LHCN-M2 (cell line): ENCODE data around the gene ALKBH4. TPM values are rescaled to one million over a fixed set of nuclear protein-coding genes. Genes with fewer than 3 reads are reported as not detected.
"Not testable (repeated sequence)": the region's sequence is repeated elsewhere in the genome, so short reads cannot be mapped to it uniquely, and the experiment has no call there.

Experiments
- DNase-seq: peaks from one replicate; pipeline ENCODE4 v3.0.0-alpha.2; 2012; ENCODE audit warnings: low read depth
- polyA plus RNA-seq: library from polyadenylated mRNA; unstranded; fragments of >200 nt; gene quantifications from one replicate; pipeline ENCODE4 v1.2.1, GENCODE V29; 2012; ENCODE audit warnings: missing spikeins
- total RNA-seq: library from RNA; depleted of rRNA; stranded (reverse); fragments of >200 nt; gene quantifications from 2 replicates; pipeline ENCODE4 v1.2.3, GENCODE V29; 2014; rRNA removed

The ALKBH4 gene, protein sequence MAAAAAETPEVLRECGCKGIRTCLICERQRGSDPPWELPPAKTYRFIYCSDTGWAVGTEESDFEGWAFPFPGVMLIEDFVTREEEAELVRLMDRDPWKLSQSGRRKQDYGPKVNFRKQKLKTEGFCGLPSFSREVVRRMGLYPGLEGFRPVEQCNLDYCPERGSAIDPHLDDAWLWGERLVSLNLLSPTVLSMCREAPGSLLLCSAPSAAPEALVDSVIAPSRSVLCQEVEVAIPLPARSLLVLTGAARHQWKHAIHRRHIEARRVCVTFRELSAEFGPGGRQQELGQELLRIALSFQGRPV
- total RNA-seq = 20.4 and 25.5 TPM in 2 replicates
- polyA plus RNA-seq = 10.6 TPM

DNA sequence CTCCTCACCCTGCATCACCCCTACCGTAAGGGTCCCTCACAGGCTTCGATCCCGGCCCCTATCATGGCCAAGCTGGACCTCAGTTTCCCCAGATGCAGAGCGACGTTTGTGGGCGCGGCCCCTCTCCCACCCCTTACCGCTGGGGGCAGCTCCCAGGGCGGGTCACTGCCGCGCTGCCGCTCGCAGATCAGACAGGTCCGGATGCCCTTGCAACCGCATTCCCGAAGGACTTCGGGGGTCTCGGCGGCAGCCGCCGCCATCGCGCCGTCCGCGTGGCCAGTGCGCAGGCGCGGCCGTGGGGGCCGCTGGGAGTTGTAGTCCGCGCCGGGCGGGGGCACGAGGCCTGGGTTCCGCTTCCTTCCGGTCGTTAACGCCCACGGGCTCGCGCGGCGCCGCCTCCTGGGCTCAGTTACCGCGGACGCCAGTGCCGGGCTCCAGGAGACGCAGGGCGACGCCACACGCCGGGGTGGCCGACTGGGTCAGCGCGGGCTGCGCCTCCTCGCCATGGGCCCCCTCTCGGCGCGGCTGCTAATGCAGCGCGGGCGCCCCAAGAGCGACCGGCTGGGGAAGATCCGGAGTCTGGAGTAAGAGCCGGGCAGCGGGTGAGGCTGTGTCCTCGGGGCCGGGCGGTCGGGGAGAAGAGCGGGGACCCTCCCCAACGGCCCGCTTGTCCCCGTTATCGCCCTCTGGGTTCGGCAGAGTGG is at the start of gene ALKBH4, which contains the start of gene LRWD1:
TSS of gene ALKBH4 (minus strand) at position 287 of the 704 bp plus-strand sequence. CDS start at position 260, 27 bp downstream.
TSS of gene LRWD1 (plus strand) at position 408 of the 704 bp plus-strand sequence. CDS start at position 505, 97 bp downstream.
- DNase-seq = peak; percentile 93

DNA sequence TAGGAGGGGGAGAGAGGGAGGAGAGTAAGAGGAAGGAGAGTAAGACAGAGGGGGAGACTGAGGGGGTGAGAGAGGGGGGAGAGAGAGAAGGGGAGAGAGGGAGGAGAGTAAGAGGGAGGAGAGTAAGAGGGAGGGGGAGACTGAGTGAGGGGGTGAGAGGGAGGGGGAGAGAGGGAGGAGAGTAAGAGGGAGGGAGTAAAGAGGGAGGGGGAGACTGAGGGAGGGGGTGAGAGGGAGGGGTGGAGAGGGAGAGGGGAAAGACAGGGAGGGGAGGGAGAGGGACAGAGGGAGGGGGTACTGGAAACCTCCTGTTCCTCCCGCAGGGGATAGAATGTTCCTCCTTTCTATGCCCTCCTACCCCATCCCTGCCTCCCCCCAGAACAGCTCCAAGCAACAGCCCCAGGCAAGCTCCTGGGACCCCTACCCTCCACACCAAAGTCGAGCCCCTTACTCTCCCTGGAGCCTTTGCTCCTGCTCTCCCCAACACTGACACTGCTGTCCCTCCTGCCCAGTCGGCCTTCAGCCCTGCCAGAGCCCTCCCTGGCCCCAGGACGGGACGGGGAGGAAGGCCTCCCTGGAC is 48.1 kb upstream of the ALKBH4 start:
- peak; percentile 50 for DNase-seq

DNA sequence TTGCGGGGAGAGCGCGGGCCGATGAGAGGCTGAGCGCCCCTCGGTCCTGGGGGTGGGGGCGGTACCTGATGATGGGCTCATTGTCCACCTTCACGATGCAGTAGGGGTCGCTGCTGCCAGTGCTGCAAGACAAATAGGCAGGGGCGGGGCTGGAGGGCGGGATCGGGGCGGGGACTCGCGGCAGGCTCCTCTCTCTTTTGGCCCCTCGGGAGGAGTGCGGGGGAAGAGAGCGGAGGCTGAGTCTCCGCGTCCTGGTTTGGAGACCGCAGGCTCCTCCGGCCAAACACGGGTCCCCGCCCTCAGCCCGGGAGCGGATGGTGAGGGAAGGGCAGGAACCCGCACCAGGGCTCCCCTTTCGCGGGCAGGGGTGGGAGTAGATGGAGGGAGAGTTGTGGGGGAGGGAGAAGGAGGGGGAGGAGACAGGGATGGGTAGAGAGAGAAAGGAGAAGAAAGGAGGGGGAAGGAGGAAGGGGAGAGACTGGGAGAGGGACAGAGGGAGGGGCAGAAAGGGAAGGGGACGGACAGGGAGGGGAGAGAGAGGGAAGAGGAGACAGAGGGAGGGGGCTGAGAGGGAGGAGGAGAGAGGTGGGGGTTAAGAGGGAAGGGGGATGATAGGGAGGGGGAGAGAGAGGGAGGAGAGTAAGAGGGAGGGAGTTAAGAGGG is 47.3 kb upstream of the ALKBH4 start:
- DNase-seq = not testable (repeated sequence)

DNA sequence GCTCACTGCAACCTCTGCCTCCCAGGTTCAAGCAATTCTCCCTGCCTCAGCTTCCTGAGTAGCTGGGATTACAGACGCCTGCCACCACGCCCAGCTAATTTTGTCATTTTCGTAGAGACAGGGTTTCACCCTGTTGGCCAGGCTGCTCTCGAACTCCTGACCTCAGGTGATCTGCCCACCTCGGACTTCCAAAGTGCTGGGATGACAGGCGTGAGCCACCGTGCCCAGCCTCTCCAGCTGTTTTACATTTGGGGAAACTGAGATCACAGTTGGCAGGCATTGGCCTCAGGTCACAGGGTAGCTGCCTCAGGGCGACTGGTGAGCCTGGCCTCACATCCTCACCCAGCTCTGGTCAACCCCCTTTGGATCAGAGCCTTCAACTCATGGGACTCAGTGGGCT is 45.9 kb upstream of the ALKBH4 start:
- DNase-seq = not testable (repeated sequence)

DNA sequence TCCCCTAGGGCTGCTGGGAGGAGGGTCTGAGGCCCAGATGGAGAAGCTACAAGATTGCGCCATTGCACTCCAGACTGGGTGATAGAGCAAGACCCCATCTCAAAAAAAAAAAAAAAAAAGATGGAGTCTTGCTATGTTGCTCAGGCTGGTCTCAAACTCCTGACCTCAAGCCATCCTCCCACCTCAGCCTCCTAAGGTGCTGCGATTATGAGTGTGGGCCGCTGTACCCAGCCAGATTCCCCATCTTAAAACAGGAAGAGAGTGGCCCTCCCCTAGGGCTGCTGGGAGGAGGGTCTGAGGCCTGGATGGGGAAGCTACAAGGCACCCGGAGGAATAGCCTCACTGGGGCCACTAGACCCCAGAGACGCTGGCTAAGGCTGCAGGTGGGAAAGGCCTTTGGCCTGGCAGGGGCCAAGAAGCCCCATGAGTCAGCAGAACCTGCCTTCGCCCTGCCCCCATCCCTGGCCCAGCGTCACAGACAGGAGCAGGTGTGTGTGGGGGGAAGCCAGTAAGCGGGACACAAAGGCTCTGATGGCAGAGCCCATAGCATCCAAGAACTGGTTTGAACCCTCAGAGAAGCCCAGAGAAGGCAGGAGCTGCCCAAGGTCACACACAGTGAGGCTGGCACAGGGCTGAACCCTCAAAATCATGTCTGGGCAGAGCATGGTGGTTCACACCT is 42.9 kb upstream of the ALKBH4 start:
- not testable (repeated sequence) for DNase-seq

DNA sequence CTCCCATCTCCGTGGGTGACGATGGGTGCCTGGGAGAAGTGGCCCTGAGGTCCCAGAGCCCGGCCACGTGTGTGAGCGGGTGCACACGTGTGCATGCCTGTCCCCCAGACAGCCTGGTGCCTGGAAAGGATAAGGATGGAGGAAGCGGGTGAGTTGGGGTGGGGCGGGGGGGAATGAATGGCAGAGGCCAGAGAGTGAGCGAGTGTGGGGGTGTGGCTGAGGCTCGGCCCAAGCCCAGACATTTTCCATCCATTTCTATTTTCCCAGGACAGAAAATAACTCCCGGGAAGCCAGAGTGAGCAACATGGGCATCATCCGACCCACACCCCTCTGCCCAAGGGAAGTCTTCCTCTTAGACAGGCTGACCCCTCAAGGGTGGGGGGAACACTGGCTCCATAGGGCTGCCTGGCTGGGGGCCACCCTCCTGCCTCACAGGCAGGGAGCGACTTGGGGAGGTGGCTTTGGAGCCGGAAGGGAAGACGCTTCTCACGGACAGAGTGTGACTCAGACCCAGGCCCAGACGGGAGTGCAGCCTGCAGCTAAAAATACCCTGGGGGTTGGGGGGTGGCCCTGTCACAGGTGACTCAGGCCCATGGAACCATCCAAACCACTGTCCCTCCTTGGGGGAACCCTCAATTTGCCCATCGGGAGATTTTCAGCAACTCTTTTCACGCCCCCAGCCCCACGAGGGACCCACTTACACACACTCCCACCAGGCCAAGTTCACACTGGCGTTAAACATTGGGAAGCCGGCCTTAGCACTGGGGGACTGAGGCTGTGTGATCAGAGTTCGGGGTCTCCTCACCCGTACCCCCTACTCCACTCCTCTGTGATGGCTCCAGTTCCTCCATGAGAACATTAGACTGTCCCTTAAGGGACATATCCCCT is 40.9 kb upstream of the ALKBH4 start:
- not testable (repeated sequence) for DNase-seq

DNA sequence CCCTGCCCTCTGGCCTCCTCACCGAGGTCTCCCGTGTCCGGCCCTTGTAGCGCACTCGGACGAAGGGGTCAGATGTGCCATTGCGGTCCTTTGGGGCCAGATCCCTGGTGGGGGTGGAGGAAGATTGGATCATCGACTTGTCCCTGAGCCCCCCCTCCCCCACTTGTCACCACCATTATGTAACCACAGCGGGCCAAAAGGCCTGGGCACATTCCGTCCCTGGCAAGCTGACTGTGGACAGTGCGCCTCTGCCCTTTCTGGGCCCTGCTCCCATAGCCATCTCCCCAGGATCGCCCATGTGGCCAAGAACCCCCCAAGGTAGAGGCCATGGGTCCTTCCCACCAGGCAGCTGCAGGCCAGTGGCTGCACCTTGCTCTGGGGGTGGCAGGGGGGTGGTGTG is 38.5 kb upstream of the ALKBH4 start:
- not testable (repeated sequence) for DNase-seq

DNA sequence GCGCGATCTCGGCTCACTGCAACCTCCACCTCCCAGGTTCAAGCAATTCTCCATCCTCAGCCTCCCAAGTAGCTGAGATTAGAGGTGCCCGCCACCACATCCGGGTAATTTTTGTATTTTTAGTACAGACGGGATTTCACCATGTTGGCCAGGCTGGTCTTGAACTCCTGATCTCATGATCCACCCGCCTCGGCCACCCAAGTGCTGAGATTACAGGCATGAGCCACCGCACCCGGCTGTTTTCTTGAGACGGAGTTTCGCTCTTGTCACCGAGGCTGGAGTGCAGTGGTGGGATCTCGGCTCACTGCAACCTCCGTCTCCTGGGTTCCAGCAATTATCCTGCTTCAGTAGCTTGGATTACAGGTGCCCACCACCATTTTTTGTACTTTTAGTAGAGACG is 33.7 kb upstream of the ALKBH4 start:
- DNase-seq = not testable (repeated sequence)

DNA sequence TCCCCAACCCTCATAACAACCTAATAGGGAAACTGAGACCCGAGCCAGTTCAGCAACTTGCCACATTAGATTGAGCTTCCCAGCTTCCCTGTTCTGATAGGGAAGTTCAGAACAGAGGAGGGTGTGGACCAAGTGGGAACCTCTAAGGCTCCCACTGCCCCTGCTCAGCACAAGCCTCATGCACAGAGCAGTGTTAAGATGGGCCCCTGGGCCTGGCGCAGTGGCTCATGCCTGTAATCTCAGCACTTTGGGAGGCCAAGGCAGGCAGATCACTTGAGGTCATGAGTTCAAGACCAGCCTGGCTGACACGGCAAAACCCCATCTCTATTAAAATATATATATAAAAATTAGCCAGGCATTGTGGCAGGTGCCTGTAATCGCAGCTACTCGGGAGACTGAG is 32.6 kb upstream of the ALKBH4 start:
- DNase-seq = not testable (repeated sequence)

DNA sequence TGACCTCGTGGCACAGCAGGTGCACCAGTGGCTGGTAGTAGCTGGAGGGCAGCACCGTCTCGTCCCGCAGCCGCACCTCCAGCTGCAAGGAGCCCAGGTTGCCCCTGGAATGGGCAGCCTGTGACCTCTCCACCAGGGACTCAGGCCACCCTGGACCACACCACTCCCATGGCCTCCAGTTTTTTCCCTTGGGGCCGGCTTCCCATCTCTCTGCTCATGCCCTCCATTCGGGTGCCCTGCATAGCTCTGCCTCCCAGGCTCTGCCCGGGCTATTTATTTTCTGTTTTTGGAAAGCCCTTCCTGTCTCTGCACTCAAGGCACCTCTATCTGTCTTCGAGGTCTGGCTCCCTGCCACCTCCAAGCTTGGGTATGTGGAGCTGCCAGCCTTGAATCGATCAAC is 32.2 kb upstream of the ALKBH4 start:
- not testable (repeated sequence) for DNase-seq

DNA sequence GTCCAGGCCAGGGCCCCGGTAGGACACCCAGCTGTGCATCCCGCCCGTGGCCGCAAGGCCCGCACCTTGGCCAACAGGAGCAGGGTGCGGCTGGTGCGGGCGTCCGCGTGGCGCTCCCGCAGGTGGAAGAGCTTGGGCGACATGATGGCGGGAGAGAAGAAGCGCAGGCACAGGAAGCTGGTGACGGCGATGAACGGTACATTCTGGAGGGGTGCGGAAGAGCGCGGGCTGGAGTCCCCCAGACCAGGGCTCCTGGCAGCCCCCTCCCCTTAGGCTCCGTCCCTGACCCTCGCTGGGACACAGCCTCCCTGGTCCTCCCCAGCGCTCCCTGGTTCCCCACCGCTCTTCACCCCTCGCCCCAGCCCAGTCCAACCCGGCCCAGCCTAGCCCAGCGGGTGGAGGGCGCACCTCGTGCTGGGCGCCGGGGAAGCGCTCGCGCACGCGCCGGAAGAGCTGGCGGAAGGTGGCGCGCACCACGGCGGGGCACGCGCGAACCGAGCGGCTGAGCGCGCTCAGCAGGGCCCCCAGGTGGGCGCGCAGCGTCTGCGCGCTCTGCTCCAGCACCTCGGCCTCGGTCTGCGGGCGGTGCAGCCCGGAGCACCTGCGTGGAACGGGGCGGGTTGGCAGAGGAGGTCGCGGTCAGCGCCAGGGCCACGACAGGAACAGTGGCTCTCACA is 29.9 kb upstream of the ALKBH4 start:
- not testable (repeated sequence) for DNase-seq

DNA sequence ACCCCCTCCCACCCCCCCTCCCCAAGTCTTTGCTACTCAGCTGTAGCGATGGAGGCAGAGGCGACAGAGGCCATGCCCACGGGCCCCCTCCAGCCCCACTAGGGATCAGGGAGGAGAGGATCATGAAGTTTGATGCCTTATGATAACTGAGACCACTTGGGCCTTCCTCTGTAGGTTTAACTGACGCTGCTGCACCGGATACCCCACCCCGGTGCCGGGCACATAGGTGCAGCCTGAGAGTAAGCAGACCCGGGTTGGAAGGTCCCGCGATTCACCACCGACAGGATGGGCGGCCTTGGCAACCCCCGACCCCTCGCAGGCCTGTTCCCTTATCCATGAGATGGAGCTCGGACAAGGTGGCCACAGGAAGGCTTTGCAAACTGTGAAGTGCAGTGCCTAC is 29.4 kb upstream of the ALKBH4 start:
- not testable (repeated sequence) for DNase-seq

DNA sequence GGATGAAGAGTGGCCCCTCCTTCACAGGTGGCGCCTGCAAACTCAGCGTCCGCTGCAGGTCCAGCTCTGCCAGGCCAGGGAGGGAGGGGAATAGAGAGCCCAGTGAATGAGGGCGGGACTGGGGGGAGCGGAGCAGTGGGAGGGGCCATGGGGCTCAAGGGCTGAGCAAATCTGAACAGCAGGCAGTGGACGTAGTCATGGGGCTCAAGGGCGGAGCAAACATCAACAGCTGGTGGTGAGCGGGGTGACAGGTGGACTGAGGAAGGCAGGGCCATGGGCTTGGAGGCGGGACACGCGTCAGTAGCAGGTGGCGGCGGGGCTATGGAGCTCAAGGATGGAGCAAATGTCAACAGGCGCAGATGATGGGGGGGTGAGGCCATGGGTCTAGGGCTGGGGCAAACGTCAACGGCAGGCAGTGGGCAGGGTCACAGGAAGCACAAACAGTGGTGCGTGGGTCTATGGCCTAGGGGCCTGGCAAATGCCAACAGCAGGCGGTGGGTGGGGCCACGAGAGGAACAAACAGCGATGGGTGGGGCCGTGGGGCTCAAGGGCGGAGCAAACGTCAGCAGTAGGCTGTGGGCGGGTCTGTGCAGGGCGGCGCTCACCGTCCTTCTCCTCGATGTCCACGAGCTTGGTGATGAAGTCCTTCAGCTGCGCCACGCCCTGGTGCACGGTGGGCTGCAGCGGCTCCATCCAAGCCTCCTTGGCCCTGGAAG is 28.7 kb upstream of the ALKBH4 start:
- not testable (repeated sequence) for DNase-seq

DNA sequence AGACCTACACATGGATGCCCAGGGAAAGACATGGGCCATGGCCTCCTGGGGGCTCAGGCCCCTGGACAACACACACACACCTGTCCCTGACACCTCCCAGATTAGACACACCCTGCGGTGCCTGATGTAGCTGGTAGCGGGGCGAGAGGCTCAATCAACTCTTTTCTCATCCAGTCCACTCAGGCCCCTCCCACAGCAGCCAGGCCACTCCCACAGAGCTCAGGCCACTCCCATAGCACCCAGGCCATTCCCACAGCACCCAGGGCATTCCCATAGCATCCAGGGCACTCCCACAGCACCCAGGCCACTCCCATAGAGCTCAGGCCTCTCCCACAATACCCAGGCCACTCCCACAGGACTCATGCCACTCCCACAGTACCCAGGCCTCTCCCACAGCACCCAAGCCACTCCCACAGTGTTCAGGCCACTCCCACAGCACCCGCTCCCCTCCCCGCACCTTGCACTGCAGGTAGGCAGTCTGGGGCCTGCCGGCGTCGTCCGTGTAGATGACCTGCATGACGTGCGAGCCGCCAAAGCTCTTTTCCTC is 25.9 kb upstream of the ALKBH4 start:
- not testable (repeated sequence) for DNase-seq

DNA sequence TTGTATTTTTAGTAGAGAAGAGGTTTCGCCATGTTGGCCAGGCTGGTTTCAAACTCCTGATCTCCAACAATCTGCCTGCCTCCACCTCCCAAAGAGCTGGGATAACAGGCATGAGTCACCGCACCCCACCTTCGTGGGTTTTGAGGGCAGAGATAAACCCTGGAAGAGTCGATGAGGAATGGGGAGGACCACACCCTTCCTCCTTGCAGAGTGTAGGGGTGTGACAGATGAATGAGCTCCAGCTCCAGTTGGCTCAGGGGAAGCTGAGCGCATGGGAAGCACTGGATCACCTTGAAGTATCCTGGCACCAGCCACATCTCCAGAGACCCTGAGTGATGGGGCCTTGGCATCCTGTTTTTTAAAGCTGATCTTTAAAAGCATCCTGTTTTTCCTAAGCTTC is 19.7 kb upstream of the ALKBH4 start:
- not testable (repeated sequence) for DNase-seq

DNA sequence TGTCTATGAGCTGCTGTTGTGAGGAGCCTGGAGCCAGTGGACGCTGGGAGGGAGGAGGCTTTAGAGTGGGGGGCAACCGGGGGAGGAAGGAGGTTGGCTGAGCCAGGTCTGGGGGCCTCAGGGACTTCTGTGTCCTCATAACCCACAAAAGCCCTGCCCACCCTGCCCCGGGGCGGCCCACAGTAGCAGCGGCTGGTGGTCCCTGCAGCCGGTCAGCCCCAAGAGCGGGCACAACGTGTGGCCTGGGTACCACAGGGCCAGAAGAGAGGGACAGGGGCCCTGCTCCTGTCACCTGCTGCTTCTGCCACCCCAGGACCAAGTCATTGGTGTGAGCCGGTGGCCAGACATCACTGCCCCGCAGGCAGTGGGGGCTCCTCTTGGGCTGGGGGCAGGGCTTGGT is 17.3 kb upstream of the ALKBH4 start:
- not testable (repeated sequence) for DNase-seq

DNA sequence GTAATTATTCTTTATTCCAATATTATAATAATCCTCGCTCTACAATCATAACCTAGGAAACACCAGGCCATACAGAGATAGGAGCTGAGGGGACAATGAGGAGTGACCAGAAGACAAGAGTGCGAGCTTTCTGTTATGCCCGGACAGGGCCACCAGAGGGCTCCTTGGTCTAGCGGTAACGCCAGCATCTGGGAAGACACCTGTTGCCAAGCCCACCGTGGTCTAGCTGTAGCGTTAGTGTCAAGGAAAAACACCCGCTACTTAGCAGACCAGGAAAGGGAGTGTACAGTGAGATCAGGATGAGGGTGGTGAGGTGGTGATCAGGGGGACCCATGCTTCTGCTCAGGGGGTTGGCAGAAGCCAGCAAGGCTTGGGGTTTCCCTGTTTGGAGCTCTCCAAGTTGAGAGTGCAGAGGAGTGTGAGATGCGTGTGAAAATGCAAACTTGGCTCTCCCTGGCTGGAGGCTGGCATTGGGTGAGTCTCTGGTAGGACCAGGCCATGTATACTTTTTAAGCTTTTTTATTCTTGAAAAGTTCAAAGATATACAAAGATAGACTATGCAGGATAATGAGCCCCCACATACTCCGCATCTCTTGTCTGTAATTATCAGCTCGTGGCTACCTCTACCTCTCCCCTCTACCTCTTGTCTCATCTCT is 15.4 kb upstream of the ALKBH4 start:
- DNase-seq = not testable (repeated sequence)

DNA sequence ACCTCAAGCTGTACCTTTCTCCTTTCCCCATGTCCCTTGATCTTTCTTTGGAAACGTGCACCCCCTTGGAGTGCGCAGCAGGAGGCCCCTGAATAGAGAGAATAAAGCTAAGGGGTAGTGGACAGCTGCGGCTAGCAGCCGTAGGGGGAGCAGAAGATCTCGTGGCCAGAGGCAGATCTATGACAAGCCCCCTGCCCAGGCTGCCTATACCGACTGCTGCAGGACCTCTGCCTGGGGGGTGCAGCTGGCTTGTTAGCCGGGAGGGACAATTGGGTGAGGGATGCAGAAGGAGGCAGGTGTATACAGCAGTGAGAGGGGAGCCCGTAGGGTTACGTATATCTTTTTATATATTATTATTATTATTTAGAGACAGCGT is 14.5 kb upstream of the ALKBH4 start:
- not testable (repeated sequence) for DNase-seq
